Fibroblast of the aortic adventitia (primary cell): ENCODE results near the gene IL34. TPM values are rescaled to one million over a fixed set of nuclear protein-coding genes. Genes with fewer than 3 reads are reported as not detected.

Source experiments
- DNase-seq: peaks from one replicate; pipeline ENCODE4 v3.0.0-alpha.2; 2010; ENCODE audit warnings: low read depth
- H3K4me3 ChIP-seq: 2 replicates; pipeline ENCODE4 v1.5.1; 2011; ENCODE audit warnings: low read depth, mild to moderate bottlenecking, control low read depth, low read length, moderate library complexity
- CTCF ChIP-seq: IDR thresholded peaks from 2 replicates; pipeline ENCODE4 v1.5.1; 2011; ENCODE audit warnings: mild to moderate bottlenecking, low read length, control low read depth, inconsistent platforms; ENCODE audit not compliant: insufficient read depth
- total RNA-seq: library from RNA; depleted of rRNA; stranded (reverse); fragments of >200 nt; gene quantifications from 2 replicates; pipeline ENCODE4 v1.2.3, GENCODE V29; 2012; ENCODE audit warnings: low replicate concordance

IL34 gene
- total RNA-seq, 1 donor, result 10.9 TPM

- H3K4me3 ChIP-seq, result no peak overlapping the region
- no peak for DNase-seq
- TF ChIP-seq CTCF, result no peak
These were observed 7.0 kb downstream of the IL34 start for GRCh38 chr16:70653406-70653805.

- peak; percentile 88 for TF ChIP-seq CTCF
- DNase-seq, result peak; percentile 93
- peak overlapping the region; percentile 56 for H3K4me3 ChIP-seq
These were observed 7.7 kb downstream of the IL34 start for GRCh38 chr16:70653809-70654771.

DNA sequence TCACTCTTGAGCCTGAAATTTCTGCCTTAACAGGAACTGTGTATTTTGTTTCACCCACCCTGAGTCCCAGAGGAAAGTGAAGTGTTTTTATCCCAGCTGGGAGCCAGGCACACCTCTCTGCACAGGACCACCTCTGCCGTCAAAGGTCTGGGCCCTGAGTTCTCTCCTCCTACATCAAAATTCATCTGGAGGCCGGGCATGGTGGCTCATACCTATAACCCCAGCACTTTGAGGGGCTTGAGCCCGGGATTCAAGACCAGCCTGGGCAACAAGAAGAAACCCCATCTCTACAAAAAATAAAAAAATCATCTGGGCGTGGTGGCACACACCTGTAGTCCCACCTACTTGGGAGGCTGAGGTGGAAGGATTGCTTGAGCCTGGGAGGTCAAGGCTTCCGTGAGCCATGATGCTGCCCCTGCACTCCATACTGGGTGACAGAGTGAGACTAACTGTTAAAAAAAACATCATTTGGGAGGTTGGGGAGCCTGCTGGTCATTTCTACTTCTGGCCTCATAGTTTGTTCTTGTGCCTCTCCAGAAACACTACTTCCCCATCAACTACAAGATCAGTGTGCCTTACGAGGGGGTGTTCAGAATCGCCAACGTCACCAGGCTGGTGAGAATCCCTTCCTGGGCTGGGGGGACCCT, 9.8 kb downstream of the IL34 start:
- no peak for TF ChIP-seq CTCF
- H3K4me3 ChIP-seq, result no peak overlapping the region
- no peak for DNase-seq

GRCh38 chr16:70656712-70657263, 10.4 kb downstream of the IL34 start:
- no peak for TF ChIP-seq CTCF
- DNase-seq, result no peak
- no peak overlapping the region for H3K4me3 ChIP-seq

DNA sequence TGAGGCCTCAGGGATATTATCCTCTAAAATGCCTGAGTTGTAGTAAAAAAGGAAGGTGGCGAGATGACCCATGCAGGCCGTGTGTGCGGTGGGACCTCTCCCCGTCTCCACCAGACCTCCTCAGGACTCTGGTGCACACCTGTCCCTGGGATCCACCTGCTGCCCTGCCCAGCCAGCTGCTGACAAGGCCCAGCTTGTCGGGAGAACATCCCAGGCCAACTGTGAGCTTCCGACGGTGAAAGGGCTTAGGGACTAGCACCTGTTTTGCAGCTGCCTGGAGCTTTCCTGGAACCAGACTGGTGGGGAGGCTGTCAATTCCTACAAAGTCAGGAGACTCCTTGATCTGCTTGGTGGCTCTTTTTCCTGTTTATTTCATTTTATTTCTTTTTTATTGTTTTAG, 11.6 kb downstream of the IL34 start:
- no peak for DNase-seq
- TF ChIP-seq CTCF, result no peak
- H3K4me3 ChIP-seq, result no peak overlapping the region

GRCh38 chr16:70658921-70659320, 12.6 kb downstream of the IL34 start:
- H3K4me3 ChIP-seq, result no peak overlapping the region
- DNase-seq, result no peak
- TF ChIP-seq CTCF, result no peak
